H9 (cell line): Measurements from ENCODE around the gene NDUFAB1. TPM values are rescaled to one million over a fixed set of nuclear protein-coding genes. Genes with fewer than 3 reads are reported as not detected.

ENCODE experiments used
- DNase-seq: peaks from one replicate; pipeline ENCODE4 v3.0.0-alpha.2; 2017
- H2AFZ ChIP-seq: one replicate; pipeline ENCODE4 v1.6.1; 2013; ENCODE audit warnings: mild to moderate bottlenecking, low read length, control low read depth, moderate library complexity
- H2AK5ac ChIP-seq: 2 replicates; pipeline ENCODE4 v1.6.1; 2013; ENCODE audit warnings: low read length, control low read depth, mixed read lengths; ENCODE audit not compliant: insufficient read length
- H2BK120ac ChIP-seq: one replicate; pipeline ENCODE4 v1.6.1; 2013; ENCODE audit warnings: low read depth, mild to moderate bottlenecking, low read length, control low read depth, inconsistent platforms; ENCODE audit not compliant: poor library complexity, severe bottlenecking
- H2BK12ac ChIP-seq: 2 replicates; pipeline ENCODE4 v1.6.1; 2013; ENCODE audit warnings: low read length, control low read depth, mixed read lengths, low read depth; ENCODE audit not compliant: insufficient read length
- H2BK15ac ChIP-seq: 2 replicates; pipeline ENCODE4 v1.6.1; 2013; ENCODE audit warnings: low read depth, low read length, control low read depth
- H2BK20ac ChIP-seq: one replicate; pipeline ENCODE4 v1.6.1; 2013; ENCODE audit warnings: low read depth, mild to moderate bottlenecking, low read length, control low read depth, inconsistent platforms; ENCODE audit not compliant: poor library complexity, severe bottlenecking
- H2BK5ac ChIP-seq: 2 replicates; pipeline ENCODE4 v1.6.1; 2013; ENCODE audit warnings: low read length, control low read depth, mixed read lengths; ENCODE audit not compliant: insufficient read length
- H3K14ac ChIP-seq: 2 replicates; pipeline ENCODE4 v1.6.1; 2013; ENCODE audit warnings: low read length, control low read depth; ENCODE audit not compliant: insufficient read depth
- H3K18ac ChIP-seq: 2 replicates; pipeline ENCODE4 v1.6.1; 2013; ENCODE audit warnings: low read depth, mild to moderate bottlenecking, mixed read lengths, low read length, control low read depth; ENCODE audit not compliant: insufficient read length
- H3K23ac ChIP-seq: 2 replicates; pipeline ENCODE4 v1.6.1; 2013; ENCODE audit warnings: low read length, control low read depth, mixed read lengths, low read depth; ENCODE audit not compliant: insufficient read length
- H3K23me2 ChIP-seq: 2 replicates; pipeline ENCODE4 v1.6.1; 2013; ENCODE audit warnings: low read depth, mild to moderate bottlenecking, mixed read lengths, low read length, control low read depth; ENCODE audit not compliant: insufficient read length, poor library complexity, severe bottlenecking
- H3K27ac ChIP-seq: 2 replicates; pipeline ENCODE4 v1.5.1; 2013; ENCODE audit warnings: low read length, control low read depth, mixed read lengths, low read depth; ENCODE audit not compliant: insufficient read length
- H3K27me3 ChIP-seq: 2 replicates; pipeline ENCODE4 v1.6.1; 2013; ENCODE audit warnings: low read length, control low read depth, inconsistent platforms; ENCODE audit not compliant: insufficient read depth
- H3K4ac ChIP-seq: 2 replicates; pipeline ENCODE4 v1.6.1; 2013; ENCODE audit warnings: low read depth, mild to moderate bottlenecking, control low read depth, inconsistent platforms, low read length, moderate library complexity
- H3K4me1 ChIP-seq: 2 replicates; pipeline ENCODE4 v1.6.1; 2013; ENCODE audit warnings: low read length, control low read depth, inconsistent platforms; ENCODE audit not compliant: insufficient read depth
- H3K4me2 ChIP-seq: 2 replicates; pipeline ENCODE4 v1.6.1; 2013; ENCODE audit warnings: low read length, control low read depth, mixed read lengths; ENCODE audit not compliant: insufficient read length, insufficient read depth
- H3K56ac ChIP-seq: 2 replicates; pipeline ENCODE4 v1.6.1; 2013; ENCODE audit warnings: low read depth, mild to moderate bottlenecking, mixed read lengths, low read length, control low read depth; ENCODE audit not compliant: insufficient read length
- H3K79me1 ChIP-seq: 2 replicates; pipeline ENCODE4 v1.6.1; 2013; ENCODE audit warnings: low read depth, mild to moderate bottlenecking, moderate library complexity, low read length, control low read depth, inconsistent platforms; ENCODE audit not compliant: insufficient read depth, poor library complexity, severe bottlenecking
- H3K79me2 ChIP-seq: 2 replicates; pipeline ENCODE4 v1.6.1; 2013; ENCODE audit warnings: low read length, control low read depth, inconsistent platforms; ENCODE audit not compliant: insufficient read depth
- H3K9ac ChIP-seq: 2 replicates; pipeline ENCODE4 v1.6.1; 2013; ENCODE audit warnings: low read length, control low read depth, mixed read lengths; ENCODE audit not compliant: insufficient read length; ENCODE audit errors: extremely low read depth
- H3K9me3 ChIP-seq: one replicate; pipeline ENCODE4 v1.6.1; 2013; ENCODE audit warnings: low read depth, low read length, inconsistent platforms; ENCODE audit not compliant: control insufficient read depth
- H3T11ph ChIP-seq: one replicate; pipeline ENCODE4 v1.6.1; 2013; ENCODE audit warnings: mild to moderate bottlenecking, low read length, control low read depth, inconsistent platforms
- H4K20me1 ChIP-seq: one replicate; pipeline ENCODE4 v1.6.1; 2013; ENCODE audit not compliant: control insufficient read depth, insufficient read length, insufficient read depth
- H4K5ac ChIP-seq: 2 replicates; pipeline ENCODE4 v1.6.1; 2013; ENCODE audit warnings: low read depth, mild to moderate bottlenecking, mixed read lengths, low read length, control low read depth; ENCODE audit not compliant: insufficient read length
- H4K8ac ChIP-seq: replicated peaks from 2 replicates; pipeline ENCODE4 v1.6.1; 2013; ENCODE audit warnings: low read length, control low read depth, mixed read lengths, low read depth; ENCODE audit not compliant: insufficient read length
- H4K91ac ChIP-seq: 2 replicates; pipeline ENCODE4 v1.6.1; 2013; ENCODE audit warnings: low read depth, mild to moderate bottlenecking, moderate library complexity, mixed read lengths, low read length, control low read depth; ENCODE audit not compliant: insufficient read length
- H3K27ac Mint-ChIP-seq, 3 experiments: 2 replicates in 2 of 3; 3 replicates in 1 of 3; pipeline ENCODE4 v1.8.0; 2020 to 2021; ENCODE audit warnings: mixed read lengths in 3 of 3, mild to moderate bottlenecking in 1 of 3, moderate library complexity in 1 of 3
- H3K27me3 Mint-ChIP-seq: 2 replicates; pipeline ENCODE4 v1.8.0; 2021; ENCODE audit warnings: low read depth, mild to moderate bottlenecking, moderate library complexity, mixed read lengths
- H3K36me3 Mint-ChIP-seq, 3 experiments: 2 replicates in 2 of 3; 3 replicates in 1 of 3; pipeline ENCODE4 v1.8.0; 2020 to 2021; ENCODE audit warnings: low read depth in 3 of 3, mixed read lengths in 3 of 3; ENCODE audit not compliant: insufficient read depth in 1 of 3
- H3K4me1 Mint-ChIP-seq, 2 experiments: 2 replicates each; pipeline ENCODE4 v1.8.0; 2020; ENCODE audit warnings: mixed read lengths in 2 of 2
- H3K4me3 Mint-ChIP-seq, 2 experiments: 2 replicates in 1 of 2; 3 replicates in 1 of 2; pipeline ENCODE4 v1.8.0; 2020 to 2021; ENCODE audit warnings: mild to moderate bottlenecking in 2 of 2, mixed read lengths in 2 of 2, moderate library complexity in 1 of 2
- H3K9me3 Mint-ChIP-seq, 2 experiments: 2 replicates in 1 of 2; 3 replicates in 1 of 2; pipeline ENCODE4 v1.8.0; 2020; ENCODE audit warnings: mild to moderate bottlenecking in 2 of 2, mixed read lengths in 2 of 2, moderate library complexity in 1 of 2
- WGBS: extraction: QIAGEN DNeasy Blood & Tissue Kit; methylation state at CpG from one replicate; pipeline ENCODE4 v1.1.7; 2013; ENCODE audit warnings: missing lambda C conversion rate, low lambda C conversion rate, mixed read lengths; ENCODE audit not compliant: insufficient read length; ENCODE audit errors: extremely low coverage; 5-methylcytosine and 5-hydroxymethylcytosine counted together
- total RNA-seq: library from RNA; stranded (reverse); gene quantifications from 2 replicates; pipeline ENCODE4 v1.2.1, GENCODE V29; 2021
- TF ChIP-seq, protein P1 (sequence below): fragments of 200-600 bp; sonication (generic); conservative IDR thresholded peaks from 3 replicates; pipeline ENCODE4 v1.8.0; 2021; ENCODE audit warnings: antibody characterized with exemption, mild to moderate bottlenecking

Gene NDUFAB1
- total RNA-seq, 1 experiment from 2014 or later, result 192 TPM

DNA sequence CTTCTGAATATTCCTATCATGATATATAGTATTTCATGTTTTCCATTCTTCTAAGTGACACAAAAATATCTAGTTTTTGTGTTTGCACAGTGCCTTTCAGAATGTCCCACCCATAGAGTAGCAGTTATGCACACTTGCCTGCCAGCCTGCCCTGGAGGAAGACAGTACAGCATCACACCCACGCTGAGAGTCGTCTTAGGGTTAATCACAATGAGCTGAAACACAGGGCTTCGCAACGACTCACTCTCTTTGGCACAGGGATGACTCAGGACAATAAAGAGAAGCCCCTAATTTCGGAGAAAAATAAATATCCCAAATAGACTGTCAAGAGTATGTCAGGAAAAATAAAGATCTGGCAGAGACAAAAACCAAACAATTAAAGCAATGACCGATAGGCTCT lies 11.6 kb upstream of the NDUFAB1 start:
- no peak overlapping the region for H3K4me2 ChIP-seq
- no peak overlapping the region for H3K23ac ChIP-seq
- H3K18ac ChIP-seq, result no peak overlapping the region
- H3K36me3 Mint-ChIP-seq, result peaks cover 14 to 62% (median 38%) of the 10 kb centered on the region in 3 experiments; a peak in 6 of 7 replicates
- H3T11ph ChIP-seq, result no peak overlapping the region
- no peaks in the 10 kb centered on the region for H3K27me3 ChIP-seq
- H4K8ac ChIP-seq, result no peak overlapping the region
- H2BK120ac ChIP-seq, result no peak overlapping the region
- no peak overlapping the region for H3K27ac ChIP-seq
- no peak overlapping the region for H2AK5ac ChIP-seq
- no peaks in the 10 kb centered on the region for H3K9me3 Mint-ChIP-seq
- no peak overlapping the region for H3K9ac ChIP-seq
- no peaks in the 10 kb centered on the region for H4K20me1 ChIP-seq
- no peaks in the 10 kb centered on the region for H3K79me1 ChIP-seq
- H2BK20ac ChIP-seq, result no peak overlapping the region
- H2BK12ac ChIP-seq, result no peak overlapping the region
- no peak overlapping the region for H3K4ac ChIP-seq
- H2BK5ac ChIP-seq, result no peak overlapping the region
- no peak overlapping the region for H3K14ac ChIP-seq
- no peaks in the 10 kb centered on the region for H3K4me1 ChIP-seq
- H3K27ac Mint-ChIP-seq, result peak overlapping the region in 2 of 3 experiments; percentile 7 to 44; a peak in 1 of 7 replicates
- DNase-seq, result no peak
- no peak overlapping the region for H4K5ac ChIP-seq
- no peaks in the 10 kb centered on the region for H3K9me3 ChIP-seq
- no peak overlapping the region for H2AFZ ChIP-seq
- H3K23me2 ChIP-seq, result no peaks in the 10 kb centered on the region
- no peak overlapping the region for H3K56ac ChIP-seq
- no CpG with 5 or more reads among the region's 6 CpGs for WGBS
- H4K91ac ChIP-seq, result no peak overlapping the region
- H3K4me3 Mint-ChIP-seq, result no peak overlapping the region
- TF ChIP-seq, protein P1, sequence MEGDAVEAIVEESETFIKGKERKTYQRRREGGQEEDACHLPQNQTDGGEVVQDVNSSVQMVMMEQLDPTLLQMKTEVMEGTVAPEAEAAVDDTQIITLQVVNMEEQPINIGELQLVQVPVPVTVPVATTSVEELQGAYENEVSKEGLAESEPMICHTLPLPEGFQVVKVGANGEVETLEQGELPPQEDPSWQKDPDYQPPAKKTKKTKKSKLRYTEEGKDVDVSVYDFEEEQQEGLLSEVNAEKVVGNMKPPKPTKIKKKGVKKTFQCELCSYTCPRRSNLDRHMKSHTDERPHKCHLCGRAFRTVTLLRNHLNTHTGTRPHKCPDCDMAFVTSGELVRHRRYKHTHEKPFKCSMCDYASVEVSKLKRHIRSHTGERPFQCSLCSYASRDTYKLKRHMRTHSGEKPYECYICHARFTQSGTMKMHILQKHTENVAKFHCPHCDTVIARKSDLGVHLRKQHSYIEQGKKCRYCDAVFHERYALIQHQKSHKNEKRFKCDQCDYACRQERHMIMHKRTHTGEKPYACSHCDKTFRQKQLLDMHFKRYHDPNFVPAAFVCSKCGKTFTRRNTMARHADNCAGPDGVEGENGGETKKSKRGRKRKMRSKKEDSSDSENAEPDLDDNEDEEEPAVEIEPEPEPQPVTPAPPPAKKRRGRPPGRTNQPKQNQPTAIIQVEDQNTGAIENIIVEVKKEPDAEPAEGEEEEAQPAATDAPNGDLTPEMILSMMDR, result no peak
- H3K79me2 ChIP-seq, result no peaks in the 10 kb centered on the region
- no peak overlapping the region for H2BK15ac ChIP-seq
- H3K4me1 Mint-ChIP-seq, result no peaks in the 10 kb centered on the region
- no peaks in the 10 kb centered on the region for H3K27me3 Mint-ChIP-seq
